IPS-20b (cell line): ENCODE measurements around the gene PRAC2.
A peak's percentile ranks its signal among the peaks of the same experiment; 100 is the strongest.

Source experiments
- H3K27ac ChIP-seq: one replicate; pipeline ENCODE4 v1.5.1; 2013; ENCODE audit warnings: low read length
- H3K27me3 ChIP-seq: 2 replicates; pipeline ENCODE4 v1.6.1; 2013; ENCODE audit warnings: mild to moderate bottlenecking, low read length, inconsistent platforms; ENCODE audit not compliant: insufficient read depth
- H3K36me3 ChIP-seq: 2 replicates; pipeline ENCODE4 v1.6.1; 2013; ENCODE audit warnings: low read depth, mild to moderate bottlenecking, inconsistent platforms, low read length, moderate library complexity; ENCODE audit not compliant: insufficient read depth
- H3K4me1 ChIP-seq: 2 replicates; pipeline ENCODE4 v1.6.1; 2013; ENCODE audit warnings: mild to moderate bottlenecking, control low read depth, inconsistent platforms, low read length, moderate library complexity; ENCODE audit not compliant: insufficient read depth
- H3K4me3 ChIP-seq: 2 replicates; pipeline ENCODE4 v1.5.1; 2013; ENCODE audit warnings: mild to moderate bottlenecking, low read length, inconsistent platforms
- H3K9ac ChIP-seq: 2 replicates; pipeline ENCODE4 v1.6.1; 2013; ENCODE audit warnings: low read depth, mild to moderate bottlenecking, inconsistent platforms, low read length, moderate library complexity
- H3K9me3 ChIP-seq: 2 replicates; pipeline ENCODE4 v1.6.1; 2013; ENCODE audit warnings: mild to moderate bottlenecking, low read depth, low read length, inconsistent platforms; ENCODE audit not compliant: insufficient read depth

PRAC2 gene

DNA sequence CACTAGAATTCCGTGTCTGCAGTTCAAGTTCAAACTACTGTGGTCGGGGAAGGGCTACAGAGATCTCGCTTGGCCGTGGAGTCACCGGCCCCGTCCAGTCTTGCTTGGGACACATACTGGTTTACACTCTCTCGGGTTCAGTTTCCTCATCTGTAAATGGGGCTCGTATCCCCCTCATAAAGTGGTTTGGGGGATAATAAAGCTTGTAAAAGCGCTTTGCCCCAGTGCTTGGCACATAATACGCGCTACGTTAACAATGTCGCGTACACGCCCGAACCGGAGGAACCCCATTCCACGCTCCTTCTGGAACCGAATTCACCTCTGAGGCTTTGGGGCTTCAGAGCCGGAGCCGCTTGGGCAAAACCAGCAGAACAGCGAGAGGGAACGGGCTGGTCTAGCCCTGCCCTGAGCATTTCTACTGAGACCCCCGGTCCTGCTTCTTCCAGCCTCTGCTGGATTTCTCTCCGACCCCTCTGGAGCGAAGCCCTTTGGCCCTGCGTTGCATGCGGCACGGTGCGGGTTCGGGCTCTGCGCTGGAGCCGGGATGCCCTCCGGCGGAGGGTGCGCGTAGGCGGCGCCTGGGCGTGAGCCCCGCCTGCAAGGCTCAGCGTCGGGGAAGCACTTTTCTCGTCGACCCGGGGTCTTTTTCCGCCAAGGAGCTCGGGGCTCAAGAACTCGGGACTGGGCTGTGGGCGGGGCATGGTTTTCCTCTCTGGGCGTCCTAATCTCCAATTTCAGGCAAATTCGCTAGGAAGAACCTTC is 31.7 kb downstream of the PRAC2 start:
- H3K27ac ChIP-seq: no peak overlapping the region
- H3K9ac ChIP-seq: no peak overlapping the region
- no peaks in the 10 kb centered on the region for H3K4me1 ChIP-seq
- peaks cover 12% of the 10 kb centered on the region; the same call in 1 of the 2 replicates for H3K9me3 ChIP-seq
- H3K27me3 ChIP-seq: peaks cover 99% of the 10 kb centered on the region
- no peaks in the 10 kb centered on the region for H3K36me3 ChIP-seq
- 0 out of 2 replicates have a peak overlapping the region, but pooled peaks have one; percentile 11 for H3K4me3 ChIP-seq

DNA sequence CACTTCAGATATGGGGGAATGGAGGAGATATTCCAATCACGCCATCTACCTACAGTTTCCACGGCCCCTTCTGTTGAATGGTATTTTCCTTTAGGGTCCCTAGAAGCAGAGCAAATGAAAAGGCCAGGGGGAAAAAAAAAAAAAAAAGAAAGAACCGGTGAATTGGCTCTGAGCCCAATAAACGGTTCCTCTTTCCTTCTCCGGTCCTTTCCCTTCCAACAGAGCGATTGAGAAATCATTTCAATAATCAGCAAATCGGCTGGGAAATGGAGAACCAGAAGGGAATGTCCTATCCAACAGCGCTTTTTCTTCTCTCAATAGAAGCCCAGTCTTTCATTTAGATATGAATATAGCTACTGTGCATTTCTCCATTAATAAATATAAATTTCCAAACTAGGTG is 32.4 kb downstream of the PRAC2 start:
- H3K4me3 ChIP-seq: 0 out of 2 replicates have a peak overlapping the region, but pooled peaks have one; percentile 11
- no peaks in the 10 kb centered on the region for H3K36me3 ChIP-seq
- H3K9me3 ChIP-seq: peaks cover 8% of the 10 kb centered on the region; the same call in 1 of the 2 replicates
- H3K4me1 ChIP-seq: no peaks in the 10 kb centered on the region
- H3K27ac ChIP-seq: no peak overlapping the region
- peaks cover 99% of the 10 kb centered on the region for H3K27me3 ChIP-seq
- H3K9ac ChIP-seq: no peak overlapping the region

DNA sequence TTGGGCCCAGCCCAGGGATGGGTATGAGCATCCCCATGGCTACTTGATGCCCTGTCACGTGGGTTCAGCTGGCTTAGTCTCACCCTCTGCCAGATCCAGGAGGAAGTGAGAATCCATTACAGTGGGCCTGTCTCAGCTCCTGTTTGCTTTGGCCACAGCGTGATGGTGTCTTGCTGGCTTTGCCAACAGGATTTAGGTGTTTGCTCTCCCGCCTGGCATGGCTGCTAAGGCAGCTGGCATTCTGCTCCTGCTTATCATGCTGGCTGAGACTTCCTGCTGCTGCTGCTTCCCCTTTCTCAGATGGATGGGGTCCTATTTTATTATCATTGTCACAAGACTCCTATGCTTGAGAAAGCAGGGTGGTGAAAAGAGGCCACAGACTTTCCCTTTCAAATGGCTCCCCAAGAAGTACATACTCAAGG is 33.9 kb downstream of the PRAC2 start:
- Histone ChIP-seq H3K27ac (no peak overlapping the region), H3K27me3 (peaks cover 99% of the 10 kb centered on the region), H3K9me3 (peaks cover 3% of the 10 kb centered on the region; the same call in 1 of the 2 replicates), H3K4me1 (no peaks in the 10 kb centered on the region), H3K36me3 (no peaks in the 10 kb centered on the region), H3K4me3 (no peak overlapping the region), H3K9ac (no peak overlapping the region)

DNA sequence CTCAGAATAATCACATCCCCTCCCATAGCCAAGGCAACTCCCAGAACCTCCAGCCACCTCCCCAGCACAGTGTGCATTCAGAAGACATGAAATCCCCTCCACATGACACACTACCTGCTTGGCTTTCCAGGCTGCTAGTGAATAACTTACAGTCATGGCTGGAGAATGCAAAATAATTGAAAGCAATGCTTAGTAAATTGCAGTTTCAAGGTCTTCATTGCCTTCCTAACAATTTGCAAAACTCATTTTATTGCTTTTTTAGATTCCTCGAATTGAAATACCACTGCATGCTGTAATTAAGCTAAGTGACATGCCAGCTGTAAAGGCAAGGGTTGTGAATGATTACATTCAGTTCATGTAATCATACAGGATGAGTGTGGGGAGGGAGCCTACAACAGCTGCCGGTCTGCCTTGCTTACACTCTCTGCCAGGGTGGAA is 34.6 kb downstream of the PRAC2 start:
- Histone ChIP-seq H3K9ac (no peak overlapping the region), H3K9me3 (peaks cover 3% of the 10 kb centered on the region; the same call in 1 of the 2 replicates), H3K27me3 (peaks cover 99% of the 10 kb centered on the region), H3K36me3 (no peaks in the 10 kb centered on the region), H3K4me1 (no peaks in the 10 kb centered on the region), H3K4me3 (no peak overlapping the region), H3K27ac (no peak overlapping the region)

DNA sequence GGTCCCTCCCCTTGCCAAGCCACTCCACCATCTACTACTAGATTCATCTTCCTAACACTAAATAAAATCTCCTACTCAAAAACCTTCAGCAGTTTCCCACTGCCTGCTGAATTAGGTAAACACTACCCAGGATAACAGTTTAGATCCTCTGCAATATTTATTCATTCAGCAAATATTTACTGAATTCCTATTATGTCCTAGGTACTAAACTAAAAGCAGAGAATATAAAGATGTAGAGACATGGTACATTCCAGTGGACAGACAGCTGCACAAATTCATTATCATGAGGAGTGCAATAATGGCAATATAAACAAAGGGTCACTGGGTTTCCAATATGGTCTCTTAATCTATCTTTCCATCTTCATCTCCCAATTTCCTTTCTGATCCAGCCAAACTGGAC is 36.3 kb downstream of the PRAC2 start:
- Histone ChIP-seq H3K9me3 (no peaks in the 10 kb centered on the region; the same call in 1 of the 2 replicates), H3K27me3 (peaks cover 98% of the 10 kb centered on the region), H3K9ac (no peak overlapping the region), H3K36me3 (no peaks in the 10 kb centered on the region), H3K4me1 (no peaks in the 10 kb centered on the region), H3K4me3 (no peak overlapping the region), H3K27ac (no peak overlapping the region)

DNA sequence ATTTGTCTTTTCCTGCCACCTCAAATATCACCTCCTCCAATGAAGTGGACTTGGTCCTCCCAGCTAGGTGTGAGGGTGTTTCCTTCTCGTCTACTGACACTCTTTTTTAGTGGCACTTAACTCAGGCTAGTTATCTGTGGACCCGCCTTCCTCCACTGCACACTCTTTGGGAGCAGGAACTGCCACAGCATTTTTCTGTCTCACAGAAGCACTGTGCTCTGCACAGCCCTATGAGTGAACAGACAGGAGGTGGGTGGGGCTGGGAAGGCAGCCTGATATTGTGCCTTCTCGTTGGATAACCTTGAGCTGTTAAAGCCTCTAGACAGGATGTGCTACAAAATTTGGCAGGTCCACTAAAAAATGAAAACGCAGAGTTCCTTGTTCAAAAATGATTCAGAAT is 37.4 kb downstream of the PRAC2 start:
- H3K36me3 ChIP-seq: no peaks in the 10 kb centered on the region
- no peaks in the 10 kb centered on the region for H3K4me1 ChIP-seq
- H3K27me3 ChIP-seq: peaks cover 97% of the 10 kb centered on the region
- no peak overlapping the region for H3K9ac ChIP-seq
- no peak overlapping the region for H3K27ac ChIP-seq
- H3K9me3 ChIP-seq: no peaks in the 10 kb centered on the region
- H3K4me3 ChIP-seq: no peak overlapping the region

DNA sequence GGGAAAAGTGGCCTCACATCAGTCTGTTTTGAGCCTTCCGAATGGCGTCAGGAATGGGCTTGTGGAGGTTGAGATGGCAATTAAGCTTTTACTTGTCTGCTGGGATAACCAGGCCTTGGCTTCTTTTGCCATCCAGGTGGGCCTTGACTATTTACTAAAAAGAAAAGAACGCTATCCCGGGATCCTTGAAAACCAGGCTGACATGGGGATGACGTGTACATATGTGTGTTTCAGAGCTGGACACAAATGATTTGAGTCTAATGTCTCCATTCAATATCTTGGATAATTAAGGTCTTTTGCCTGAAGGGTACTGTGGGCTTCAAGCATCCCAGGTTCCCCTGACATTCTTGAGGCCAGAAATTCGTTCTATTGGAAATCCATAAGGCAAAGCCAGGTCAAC is 38.1 kb downstream of the PRAC2 start:
- H3K9ac ChIP-seq: no peak overlapping the region
- H3K36me3 ChIP-seq: no peaks in the 10 kb centered on the region
- H3K4me1 ChIP-seq: no peaks in the 10 kb centered on the region
- peaks cover 97% of the 10 kb centered on the region for H3K27me3 ChIP-seq
- H3K4me3 ChIP-seq: no peak overlapping the region
- H3K27ac ChIP-seq: no peak overlapping the region
- no peaks in the 10 kb centered on the region for H3K9me3 ChIP-seq

DNA sequence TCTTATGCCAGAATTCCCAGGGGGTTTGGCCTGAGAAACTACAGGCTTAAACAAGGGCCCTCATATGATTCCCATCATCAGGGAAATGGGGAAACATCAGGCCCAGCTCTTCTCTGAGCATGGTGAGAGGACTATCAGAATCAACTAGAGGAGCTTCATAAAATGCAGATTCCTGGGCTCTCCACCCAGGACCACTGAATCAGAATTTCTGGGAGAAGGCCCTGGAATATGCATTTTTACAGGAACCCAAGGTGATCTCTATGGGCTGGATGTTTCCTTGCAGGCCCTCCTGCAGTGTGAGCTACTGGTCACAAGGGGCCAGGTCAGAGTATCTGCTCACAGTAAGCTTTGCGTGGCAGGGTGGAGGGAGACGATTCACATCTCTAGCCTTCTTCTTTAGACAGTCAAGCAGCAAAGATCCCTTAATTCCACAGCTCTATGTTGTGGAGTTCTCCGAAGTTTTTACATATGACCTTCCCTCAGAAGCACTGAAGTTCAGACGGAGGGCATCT is 44.3 kb downstream of the PRAC2 start:
- Histone ChIP-seq H3K9ac (no peak overlapping the region), H3K4me1 (no peaks in the 10 kb centered on the region), H3K27me3 (peaks cover 52% of the 10 kb centered on the region), H3K9me3 (no peaks in the 10 kb centered on the region), H3K4me3 (no peak overlapping the region), H3K27ac (no peak overlapping the region), H3K36me3 (no peaks in the 10 kb centered on the region)

DNA sequence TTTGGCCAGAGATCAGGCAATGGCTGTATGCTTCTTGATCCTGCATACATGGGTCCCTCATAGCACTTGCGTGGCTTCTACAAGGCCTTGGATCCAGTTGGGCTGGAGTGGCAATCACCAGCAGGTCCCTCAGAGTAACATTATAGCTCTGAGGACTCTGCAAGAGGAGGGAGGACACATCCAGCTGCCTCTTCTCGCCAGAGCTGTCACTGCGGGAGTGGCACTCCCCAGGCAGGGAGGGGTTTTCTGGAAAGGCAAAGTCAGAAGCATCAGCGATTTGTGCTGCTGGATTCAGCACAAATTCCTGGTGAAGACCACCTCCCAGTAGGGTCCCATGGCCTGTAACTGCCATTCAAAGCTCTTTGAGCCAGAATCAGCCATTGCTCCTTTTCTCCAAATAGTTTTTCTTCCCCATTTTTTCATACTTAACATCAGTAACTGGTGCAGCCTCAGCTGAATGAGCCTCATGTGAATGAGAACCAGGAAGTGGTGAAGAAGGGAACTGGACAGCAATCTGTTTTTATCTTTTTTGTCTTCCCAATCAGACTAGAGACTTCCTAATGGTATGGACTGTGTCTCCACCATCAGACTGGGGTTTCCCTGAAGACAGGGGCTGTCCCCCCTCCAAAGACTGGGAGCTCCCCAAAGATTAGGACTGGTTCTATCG is 46.2 kb downstream of the PRAC2 start:
- no peak overlapping the region for H3K4me3 ChIP-seq
- no peak overlapping the region for H3K27ac ChIP-seq
- H3K27me3 ChIP-seq: peaks cover 35% of the 10 kb centered on the region

DNA sequence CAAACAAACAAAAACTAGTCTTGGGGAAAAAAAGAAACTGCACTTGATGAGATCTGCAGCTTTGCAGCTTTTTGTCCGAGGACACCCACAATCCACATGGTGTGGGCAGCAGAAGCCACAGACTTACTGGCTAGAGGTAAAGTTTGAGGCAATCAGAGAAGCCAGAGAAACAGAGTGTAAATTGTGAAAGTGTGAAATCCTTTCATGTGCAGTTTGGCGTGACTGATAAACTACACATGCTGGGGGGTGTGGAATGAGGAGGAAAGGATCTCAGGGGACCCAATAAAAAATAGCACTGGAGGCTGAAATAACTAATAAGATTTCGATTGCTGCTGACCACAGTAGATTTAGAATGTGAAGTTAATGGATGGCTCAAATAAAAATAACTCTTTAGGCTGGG is 48.0 kb downstream of the PRAC2 start:
- Histone ChIP-seq H3K27ac (no peak overlapping the region), H3K4me1 (no peaks in the 10 kb centered on the region), H3K4me3 (no peak overlapping the region), H3K36me3 (no peaks in the 10 kb centered on the region), H3K9ac (no peak overlapping the region), H3K9me3 (no peaks in the 10 kb centered on the region), H3K27me3 (peaks cover 18% of the 10 kb centered on the region; the same call in 1 of the 2 replicates)

More for the DNA sequence above, 46.2 kb downstream of the PRAC2 start:
- Histone ChIP-seq H3K36me3 (no peaks in the 10 kb centered on the region), H3K9ac (no peak overlapping the region), H3K4me1 (no peaks in the 10 kb centered on the region), H3K9me3 (no peaks in the 10 kb centered on the region)

DNA sequence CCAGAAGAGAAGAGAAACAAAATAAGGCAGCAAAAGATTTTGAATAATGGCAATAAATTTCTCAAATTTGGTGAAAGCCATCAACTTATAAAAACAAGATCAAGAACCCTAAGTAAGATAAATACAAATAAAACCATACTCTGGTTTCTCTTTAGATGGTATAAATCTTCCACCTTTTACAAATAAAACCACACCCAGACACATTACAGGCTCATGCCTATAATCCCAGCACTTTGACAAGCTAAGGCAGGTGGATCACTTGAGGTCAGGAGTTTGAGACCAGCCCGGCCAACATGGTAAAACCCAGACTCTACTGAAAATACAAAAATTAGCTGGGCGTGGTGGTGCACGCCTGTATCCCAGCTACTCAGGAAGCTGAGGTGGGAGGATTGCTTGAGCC is 50.3 kb downstream of the PRAC2 start:
- H3K27me3 ChIP-seq: 0 out of 2 replicates have a peak, but pooled peaks cover 9% of the 10 kb centered on the region

More for the DNA sequence above, 50.3 kb downstream of the PRAC2 start:
- no peaks in the 10 kb centered on the region for H3K36me3 ChIP-seq
- H3K4me1 ChIP-seq: no peaks in the 10 kb centered on the region
- no peak overlapping the region for H3K4me3 ChIP-seq
- no peak overlapping the region for H3K27ac ChIP-seq
- H3K9ac ChIP-seq: no peak overlapping the region
- no peaks in the 10 kb centered on the region for H3K9me3 ChIP-seq
